Activated CD8-positive, alpha-beta memory T cell treated with anti-CD3 and anti-CD28 coated beads, Interleukin-2, amount 50 U/mL, for 4 hours (primary cell): Measurements from ENCODE around the gene ZBTB7B.

Experiments
- DNase-seq: peaks from one replicate; pipeline ENCODE4 v3.0.0-alpha.2; 2020

Gene ZBTB7B

GRCh38 chr1:155042789-155043188, 40.2 kb downstream of the ZBTB7B start:
- DNase-seq: no peak

GRCh38 chr1:155043301-155043702, 40.7 kb downstream of the ZBTB7B start:
- no peak for DNase-seq

- DNase-seq: no peak
Measured at GRCh38 chr1:155043793-155044192, 41.2 kb downstream of the ZBTB7B start.

GRCh38 chr1:155044365-155044764, 41.8 kb downstream of the ZBTB7B start:
- DNase-seq: no peak

GRCh38 chr1:155044812-155045657, 42.4 kb downstream of the ZBTB7B start:
- peak; percentile 60 for DNase-seq

- no peak for DNase-seq
Measured at GRCh38 chr1:155048449-155049334, 46.1 kb downstream of the ZBTB7B start.

GRCh38 chr1:155049651-155050559, 47.3 kb downstream of the ZBTB7B start:
- no peak for DNase-seq

GRCh38 chr1:155050560-155051341, 48.1 kb downstream of the ZBTB7B start, which contains the start of gene ADAM15:
Gene ADAM15, plus strand, starts transcription at chr1:155051316. Its CDS starts 71 bp downstream, at chr1:155051387.
- peak; percentile 79 for DNase-seq

GRCh38 chr1:155051342-155051776, 48.8 kb downstream of the ZBTB7B start:
- DNase-seq: no peak

GRCh38 chr1:155051777-155052398, 49.3 kb downstream of the ZBTB7B start:
- DNase-seq: peak; percentile 55

GRCh38 chr1:155052439-155053395, 50.1 kb downstream of the ZBTB7B start:
- DNase-seq: no peak

- no peak for DNase-seq
Measured at GRCh38 chr1:155053531-155054105, 51.0 kb downstream of the ZBTB7B start.

- no peak for DNase-seq
Measured at GRCh38 chr1:155057104-155057503, 54.5 kb downstream of the ZBTB7B start.

GRCh38 chr1:155057788-155058211, 55.2 kb downstream of the ZBTB7B start:
- no peak for DNase-seq

- DNase-seq: no peak
Measured at GRCh38 chr1:155060736-155061135, 58.1 kb downstream of the ZBTB7B start.

GRCh38 chr1:155061381-155062150, 59.0 kb downstream of the ZBTB7B start:
- peak; percentile 98 for DNase-seq

GRCh38 chr1:155062151-155062686, 59.6 kb downstream of the ZBTB7B start:
- DNase-seq: no peak

- DNase-seq: peak; percentile 75
Measured at GRCh38 chr1:155062702-155063411, 60.3 kb downstream of the ZBTB7B start.
